Middle frontal gyrus (tissue), 1 donor: ENCODE data around the gene PC.

ENCODE experiments used
- DNase-seq: peaks from one replicate; pipeline ENCODE4 v3.0.0-alpha.2; 2015; ENCODE audit warnings: low spot score; ENCODE audit errors: extremely low spot score

Gene PC

GRCh38 chr11:66857234-66857926, 100.8 kb downstream of the PC start:
- no peak for DNase-seq

- peak; percentile 26 for DNase-seq
Observed at GRCh38 chr11:66856496-66857233, 101.5 kb downstream of the PC start, which contains the start of gene LRFN4. Gene LRFN4, plus strand, starts transcription at chr11:66857064. Its CDS starts 681 bp downstream, at chr11:66857745.

GRCh38 chr11:66855574-66856495, 102.3 kb downstream of the PC start:
- DNase-seq = peak; percentile 90

GRCh38 chr11:66854729-66855211, 103.4 kb downstream of the PC start:
- no peak for DNase-seq

- DNase-seq = no peak
Observed at GRCh38 chr11:66854231-66854661, 103.9 kb downstream of the PC start.

GRCh38 chr11:66853242-66854229, 104.6 kb downstream of the PC start:
- DNase-seq = no peak

- DNase-seq = no peak
Observed at GRCh38 chr11:66852466-66853241, 105.5 kb downstream of the PC start.

GRCh38 chr11:66851698-66852465, 106.3 kb downstream of the PC start:
- DNase-seq = no peak

GRCh38 chr11:66851239-66851596, 107.0 kb downstream of the PC start:
- no peak for DNase-seq

- DNase-seq = no peak
Observed at GRCh38 chr11:66850588-66851238, 107.5 kb downstream of the PC start.

GRCh38 chr11:66850235-66850587, 108.0 kb downstream of the PC start:
- DNase-seq = no peak

GRCh38 chr11:66849501-66850234, 108.5 kb downstream of the PC start:
- DNase-seq = no peak

GRCh38 chr11:66848671-66849500, 109.3 kb downstream of the PC start:
- no peak for DNase-seq

GRCh38 chr11:66847461-66848232, 110.5 kb downstream of the PC start:
- no peak for DNase-seq

GRCh38 chr11:66846671-66847091, 111.5 kb downstream of the PC start:
- no peak for DNase-seq

- DNase-seq = no peak
Observed at GRCh38 chr11:66845876-66846212, 112.3 kb downstream of the PC start.
